Measurements from ENCODE around the gene XKR7. TPM values are rescaled to one million over a fixed set of nuclear protein-coding genes. Genes with fewer than 3 reads are reported as not detected.

The XKR7 gene
- 0.02 TPM in 1 of 5 replicates, not detected in the others for total RNA-seq (2022; extraction: Qiagen RNA extraction)

GRCh38 chr20:31967830-31968249, at the start of gene XKR7:
TSS of gene XKR7 (plus strand) at chr20:31968151. CDS start at chr20:31968176, 25 bp downstream.

GRCh38 chr20:31951530-31952453, 16.2 kb upstream of the XKR7 start, which contains the start of gene PDRG1:
TSS of gene PDRG1 (minus strand) at chr20:31952046. CDS start at chr20:31951961, 85 bp downstream.

GRCh38 chr20:32010101-32010500, 42.1 kb downstream of the XKR7 start, which contains the start of gene CCM2L:
TSS of gene CCM2L (plus strand) at chr20:32010438. CDS start at chr20:32010455, 17 bp downstream.

GRCh38 chr20:32052090-32052777, 84.3 kb downstream of the XKR7 start, which contains the start of gene HCK:
TSS of gene HCK (plus strand) at chr20:32052242.

Other genes with a start within 250 kb of the XKR7 start
- gene BCL2L1, start 245.3 kb upstream of the XKR7 start, total RNA-seq (2022; extraction: Qiagen RNA extraction) = 192 to 204 TPM (median 200 TPM) in 5 replicates
- 98.2 to 128 TPM (median 104 TPM) in 5 replicates for gene TPX2, start 228.9 kb upstream of the XKR7 start, total RNA-seq (2022; extraction: Qiagen RNA extraction)
- gene MYLK2, start 148.8 kb upstream of the XKR7 start, total RNA-seq (2022; extraction: Qiagen RNA extraction) = 0.35 to 0.77 TPM (median 0.50 TPM) in 5 replicates
- gene FOXS1, start 122.5 kb upstream of the XKR7 start, total RNA-seq (2022; extraction: Qiagen RNA extraction) = 0.20 to 1.3 TPM (median 0.64 TPM) in 5 replicates
- 0.43 to 1.1 TPM (median 0.99 TPM) in 5 replicates for gene DUSP15, start 97.6 kb upstream of the XKR7 start, total RNA-seq (2022; extraction: Qiagen RNA extraction)
- gene TTLL9, start 97.5 kb upstream of the XKR7 start, total RNA-seq (2022; extraction: Qiagen RNA extraction) = 0.02 to 0.15 TPM (median 0.06 TPM) in 4 of 5 replicates, not detected in the other
- gene PDRG1, start 16.1 kb upstream of the XKR7 start, total RNA-seq (2022; extraction: Qiagen RNA extraction) = 29.9 to 37.6 TPM (median 33.4 TPM) in 5 replicates
- gene CCM2L, start 42.3 kb downstream of the XKR7 start, total RNA-seq (2022; extraction: Qiagen RNA extraction) = 0.33 to 0.68 TPM (median 0.55 TPM) in 5 replicates
- 0.03 to 0.16 TPM (median 0.12 TPM) in 3 of 5 replicates, not detected in the others for gene HCK, start 84.1 kb downstream of the XKR7 start, total RNA-seq (2022; extraction: Qiagen RNA extraction)
- gene TM9SF4, start 141.6 kb downstream of the XKR7 start, total RNA-seq (2022; extraction: Qiagen RNA extraction) = 33.6 to 39.4 TPM (median 38.7 TPM) in 5 replicates
- 11.4 to 12.9 TPM (median 12.6 TPM) in 5 replicates for gene PLAGL2, start 239.6 kb downstream of the XKR7 start, total RNA-seq (2022; extraction: Qiagen RNA extraction)
- gene POFUT1, start 239.7 kb downstream of the XKR7 start, total RNA-seq (2022; extraction: Qiagen RNA extraction) = 37.0 to 47.3 TPM (median 42.1 TPM) in 5 replicates

All from A549 treated with CORT108297 at 1 μM for 4 hours (cell line).